GM23338 (cell line): Measurements from ENCODE around the gene APBA1. TPM values are rescaled to one million over a fixed set of nuclear protein-coding genes. Genes with fewer than 3 reads are reported as not detected.

ENCODE experiments used
- ATAC-seq: fragments of 200-7000 bp; cut with Tn5 transposase; 3 replicates; pipeline ENCODE4 v1.9.1; 2020
- DNase-seq: peaks from one replicate; pipeline ENCODE4 v3.0.0-alpha.2; 2015; ENCODE audit warnings: low spot score
- H2AFZ ChIP-seq: fragments of 200-600 bp; sonication (generic); 2 replicates; pipeline ENCODE4 v1.8.0; 2016; ENCODE audit warnings: antibody characterized with exemption, mild to moderate bottlenecking, moderate library complexity
- H3F3A ChIP-seq: fragments of 200-600 bp; sonication (generic); replicated peaks from 2 replicates; pipeline ENCODE4 v1.8.0; 2017; ENCODE audit warnings: antibody characterized with exemption, mixed run types, low read depth
- H3K27ac ChIP-seq: fragments of 200-600 bp; sonication (generic); 2 replicates; pipeline ENCODE4 v1.6.1; 2016; ENCODE audit warnings: low read depth
- H3K27me3 ChIP-seq: fragments of 200-600 bp; sonication (generic); 2 replicates; pipeline ENCODE4 v1.8.0; 2016; ENCODE audit warnings: mild to moderate bottlenecking, mixed run types, moderate library complexity; ENCODE audit not compliant: insufficient read depth
- H3K36me3 ChIP-seq: fragments of 200-600 bp; sonication (generic); 2 replicates; pipeline ENCODE4 v1.8.0; 2016; ENCODE audit warnings: mild to moderate bottlenecking; ENCODE audit not compliant: insufficient read depth
- H3K4me1 ChIP-seq: fragments of 200-600 bp; sonication (generic); 2 replicates; pipeline ENCODE4 v1.8.0; 2016; ENCODE audit warnings: mild to moderate bottlenecking, moderate library complexity; ENCODE audit not compliant: insufficient read depth
- H3K4me2 ChIP-seq: fragments of 200-600 bp; sonication (generic); 2 replicates; pipeline ENCODE4 v1.7.1; 2017; ENCODE audit warnings: mixed run types
- H3K4me3 ChIP-seq: fragments of 200-600 bp; sonication (generic); 2 replicates; pipeline ENCODE4 v1.6.1; 2016; ENCODE audit warnings: mixed run types
- H3K79me2 ChIP-seq: fragments of 200-600 bp; sonication (generic); replicated peaks from 2 replicates; pipeline ENCODE4 v1.8.0; 2017; ENCODE audit warnings: mild to moderate bottlenecking; ENCODE audit not compliant: insufficient read depth
- H3K9me2 ChIP-seq: fragments of 200-600 bp; sonication (generic); 2 replicates; pipeline ENCODE4 v1.8.0; 2017; ENCODE audit not compliant: insufficient read depth
- H4K20me1 ChIP-seq: fragments of 200-600 bp; sonication (generic); replicated peaks from 2 replicates; pipeline ENCODE4 v1.8.0; 2017; ENCODE audit warnings: mild to moderate bottlenecking; ENCODE audit not compliant: insufficient read depth
- H3K27ac Mint-ChIP-seq: 2 replicates; pipeline ENCODE4 v1.8.0; 2020; ENCODE audit warnings: inconsistent platforms, mild to moderate bottlenecking, moderate library complexity, mixed read lengths
- H3K27me3 Mint-ChIP-seq: 3 replicates; pipeline ENCODE4 v1.8.0; 2022; ENCODE audit warnings: low read depth, mild to moderate bottlenecking, moderate library complexity, mixed read lengths, inconsistent platforms; ENCODE audit not compliant: insufficient read depth, poor library complexity
- H3K36me3 Mint-ChIP-seq: 3 replicates; pipeline ENCODE4 v1.8.0; 2021; ENCODE audit warnings: low read depth, mild to moderate bottlenecking, inconsistent platforms, moderate library complexity, mixed read lengths
- H3K4me1 Mint-ChIP-seq: 3 replicates; pipeline ENCODE4 v1.8.0; 2020; ENCODE audit warnings: mild to moderate bottlenecking, inconsistent platforms, mixed read lengths
- H3K4me3 Mint-ChIP-seq: 3 replicates; pipeline ENCODE4 v1.8.0; 2021; ENCODE audit warnings: moderate library complexity, mild to moderate bottlenecking, inconsistent platforms, mixed read lengths
- H3K9me3 Mint-ChIP-seq: 3 replicates; pipeline ENCODE4 v1.8.0; 2020; ENCODE audit warnings: moderate library complexity, mild to moderate bottlenecking, inconsistent platforms, mixed read lengths
- CTCF ChIP-seq, 2 experiments: fragments of 200-600 bp in 1 of 2; sonication (generic) in 1 of 2; conservative IDR thresholded peaks; 2 replicates each; pipeline versions ENCODE4 v1.5.1 to v1.6.1; 2016 to 2017; ENCODE audit warnings: antibody characterized with exemption in 2 of 2, low read depth in 2 of 2, mild to moderate bottlenecking in 2 of 2, moderate library complexity in 1 of 2
- NANOG ChIP-seq: IDR thresholded peaks from 2 replicates; pipeline ENCODE4 v1.6.1; 2016; ENCODE audit warnings: antibody characterized with exemption, borderline replicate concordance
- polyA plus RNA-seq: library from polyadenylated mRNA; unstranded; fragments of >200 nt; fragmentation: Nextera tagmentation; extraction: Ambion mirVana; gene quantifications from 2 replicates; pipeline ENCODE4 v1.2.1, GENCODE V29; 2016
- total RNA-seq: library from RNA; depleted of rRNA; stranded (reverse); fragments of >200 nt; shearing (Covaris generic); gene quantifications from 2 replicates; pipeline ENCODE4 v1.2.3, GENCODE V29; 2014
- TF ChIP-seq, protein P1 (sequence below): fragments of 250-450 bp; sonication (Bioruptor Pico); IDR thresholded peaks from 2 replicates; pipeline ENCODE4 v1.5.0; 2020; ENCODE audit warnings: mild to moderate bottlenecking, moderate library complexity
- TF ChIP-seq, protein P2 (sequence below): IDR thresholded peaks from 2 replicates; pipeline ENCODE4 v1.6.1; 2016; ENCODE audit warnings: antibody characterized with exemption

APBA1 gene
- total and polyA plus RNA-seq, 2 experiments from 2014 or later = 0.26 to 1.0 TPM

DNA sequence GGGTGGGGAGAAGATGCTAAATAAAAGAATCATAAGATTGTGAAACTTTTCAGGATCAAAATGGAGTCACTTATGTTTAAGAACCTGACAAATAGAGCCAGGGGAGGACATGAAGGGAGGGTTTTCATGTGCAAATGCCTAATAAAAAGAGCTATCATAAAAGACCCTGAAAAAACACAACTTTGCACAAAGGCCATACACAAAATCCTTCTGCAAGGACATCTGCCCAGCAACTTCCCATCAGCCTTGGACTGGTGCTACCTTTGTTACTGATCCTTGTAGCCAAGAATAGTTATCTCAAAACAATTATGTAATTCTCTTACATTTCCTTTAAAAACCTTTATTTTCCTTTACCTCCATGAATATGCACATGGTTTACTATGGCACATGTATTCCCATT lies 63.0 kb downstream of the APBA1 start (continued):
- TF ChIP-seq, protein P1, sequence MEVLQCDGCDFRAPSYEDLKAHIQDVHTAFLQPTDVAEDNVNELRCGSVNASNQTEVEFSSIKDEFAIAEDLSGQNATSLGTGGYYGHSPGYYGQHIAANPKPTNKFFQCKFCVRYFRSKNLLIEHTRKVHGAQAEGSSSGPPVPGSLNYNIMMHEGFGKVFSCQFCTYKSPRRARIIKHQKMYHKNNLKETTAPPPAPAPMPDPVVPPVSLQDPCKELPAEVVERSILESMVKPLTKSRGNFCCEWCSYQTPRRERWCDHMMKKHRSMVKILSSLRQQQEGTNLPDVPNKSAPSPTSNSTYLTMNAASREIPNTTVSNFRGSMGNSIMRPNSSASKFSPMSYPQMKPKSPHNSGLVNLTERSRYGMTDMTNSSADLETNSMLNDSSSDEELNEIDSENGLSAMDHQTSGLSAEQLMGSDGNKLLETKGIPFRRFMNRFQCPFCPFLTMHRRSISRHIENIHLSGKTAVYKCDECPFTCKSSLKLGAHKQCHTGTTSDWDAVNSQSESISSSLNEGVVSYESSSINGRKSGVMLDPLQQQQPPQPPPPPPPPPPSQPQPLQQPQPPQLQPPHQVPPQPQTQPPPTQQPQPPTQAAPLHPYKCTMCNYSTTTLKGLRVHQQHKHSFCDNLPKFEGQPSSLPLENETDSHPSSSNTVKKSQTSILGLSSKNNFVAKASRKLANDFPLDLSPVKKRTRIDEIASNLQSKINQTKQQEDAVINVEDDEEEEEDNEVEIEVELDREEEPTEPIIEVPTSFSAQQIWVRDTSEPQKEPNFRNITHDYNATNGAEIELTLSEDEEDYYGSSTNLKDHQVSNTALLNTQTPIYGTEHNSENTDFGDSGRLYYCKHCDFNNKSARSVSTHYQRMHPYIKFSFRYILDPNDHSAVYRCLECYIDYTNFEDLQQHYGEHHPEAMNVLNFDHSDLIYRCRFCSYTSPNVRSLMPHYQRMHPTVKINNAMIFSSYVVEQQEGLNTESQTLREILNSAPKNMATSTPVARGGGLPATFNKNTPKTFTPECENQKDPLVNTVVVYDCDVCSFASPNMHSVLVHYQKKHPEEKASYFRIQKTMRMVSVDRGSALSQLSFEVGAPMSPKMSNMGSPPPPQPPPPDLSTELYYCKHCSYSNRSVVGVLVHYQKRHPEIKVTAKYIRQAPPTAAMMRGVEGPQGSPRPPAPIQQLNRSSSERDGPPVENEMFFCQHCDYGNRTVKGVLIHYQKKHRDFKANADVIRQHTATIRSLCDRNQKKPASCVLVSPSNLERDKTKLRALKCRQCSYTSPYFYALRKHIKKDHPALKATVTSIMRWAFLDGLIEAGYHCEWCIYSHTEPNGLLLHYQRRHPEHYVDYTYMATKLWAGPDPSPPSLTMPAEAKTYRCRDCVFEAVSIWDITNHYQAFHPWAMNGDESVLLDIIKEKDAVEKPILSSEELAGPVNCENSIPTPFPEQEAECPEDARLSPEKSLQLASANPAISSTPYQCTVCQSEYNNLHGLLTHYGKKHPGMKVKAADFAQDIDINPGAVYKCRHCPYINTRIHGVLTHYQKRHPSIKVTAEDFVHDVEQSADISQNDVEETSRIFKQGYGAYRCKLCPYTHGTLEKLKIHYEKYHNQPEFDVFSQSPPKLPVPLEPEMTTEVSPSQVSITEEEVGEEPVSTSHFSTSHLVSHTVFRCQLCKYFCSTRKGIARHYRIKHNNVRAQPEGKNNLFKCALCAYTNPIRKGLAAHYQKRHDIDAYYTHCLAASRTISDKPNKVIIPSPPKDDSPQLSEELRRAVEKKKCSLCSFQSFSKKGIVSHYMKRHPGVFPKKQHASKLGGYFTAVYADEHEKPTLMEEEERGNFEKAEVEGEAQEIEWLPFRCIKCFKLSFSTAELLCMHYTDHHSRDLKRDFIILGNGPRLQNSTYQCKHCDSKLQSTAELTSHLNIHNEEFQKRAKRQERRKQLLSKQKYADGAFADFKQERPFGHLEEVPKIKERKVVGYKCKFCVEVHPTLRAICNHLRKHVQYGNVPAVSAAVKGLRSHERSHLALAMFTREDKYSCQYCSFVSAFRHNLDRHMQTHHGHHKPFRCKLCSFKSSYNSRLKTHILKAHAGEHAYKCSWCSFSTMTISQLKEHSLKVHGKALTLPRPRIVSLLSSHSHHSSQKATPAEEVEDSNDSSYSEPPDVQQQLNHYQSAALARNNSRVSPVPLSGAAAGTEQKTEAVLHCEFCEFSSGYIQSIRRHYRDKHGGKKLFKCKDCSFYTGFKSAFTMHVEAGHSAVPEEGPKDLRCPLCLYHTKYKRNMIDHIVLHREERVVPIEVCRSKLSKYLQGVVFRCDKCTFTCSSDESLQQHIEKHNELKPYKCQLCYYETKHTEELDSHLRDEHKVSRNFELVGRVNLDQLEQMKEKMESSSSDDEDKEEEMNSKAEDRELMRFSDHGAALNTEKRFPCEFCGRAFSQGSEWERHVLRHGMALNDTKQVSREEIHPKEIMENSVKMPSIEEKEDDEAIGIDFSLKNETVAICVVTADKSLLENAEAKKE = no peak
- no peak for TF ChIP-seq NANOG
- TF ChIP-seq, protein P2, sequence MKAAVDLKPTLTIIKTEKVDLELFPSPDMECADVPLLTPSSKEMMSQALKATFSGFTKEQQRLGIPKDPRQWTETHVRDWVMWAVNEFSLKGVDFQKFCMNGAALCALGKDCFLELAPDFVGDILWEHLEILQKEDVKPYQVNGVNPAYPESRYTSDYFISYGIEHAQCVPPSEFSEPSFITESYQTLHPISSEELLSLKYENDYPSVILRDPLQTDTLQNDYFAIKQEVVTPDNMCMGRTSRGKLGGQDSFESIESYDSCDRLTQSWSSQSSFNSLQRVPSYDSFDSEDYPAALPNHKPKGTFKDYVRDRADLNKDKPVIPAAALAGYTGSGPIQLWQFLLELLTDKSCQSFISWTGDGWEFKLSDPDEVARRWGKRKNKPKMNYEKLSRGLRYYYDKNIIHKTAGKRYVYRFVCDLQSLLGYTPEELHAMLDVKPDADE = no peak

GRCh38 chr9:69606089-69606488 lies 66.1 kb downstream of the APBA1 start:
- Mint-ChIP-seq H3K27me3 (no peaks in the 10 kb centered on the region), H3K36me3 (no peaks in the 10 kb centered on the region)
- H3K27ac ChIP-seq = no peak overlapping the region
- TF ChIP-seq, protein P1 = no peak
- no peak for TF ChIP-seq CTCF (conservative IDR thresholded peaks at IDR 0.05; ENCODE audit: low read depth in 2 of 2)
- no peak for TF ChIP-seq NANOG
- TF ChIP-seq, protein P2 = no peak

More at GRCh38 chr9:69606089-69606488, 66.1 kb downstream of the APBA1 start:
- no peak overlapping the region for H3K27ac Mint-ChIP-seq
- H3K4me1 Mint-ChIP-seq = peaks cover 11% of the 10 kb centered on the region
- no peak for DNase-seq
- Histone ChIP-seq H2AFZ (no peak overlapping the region), H4K20me1 (no peaks in the 10 kb centered on the region), H3K79me2 (no peaks in the 10 kb centered on the region), H3F3A (no peaks in the 10 kb centered on the region), H3K4me2 (no peak overlapping the region), H3K4me1 (peaks cover 8% of the 10 kb centered on the region), H3K27me3 (no peaks in the 10 kb centered on the region), H3K4me3 (no peak overlapping the region), H3K36me3 (no peaks in the 10 kb centered on the region), H3K9me2 (no peaks in the 10 kb centered on the region)
- no peak overlapping the region for H3K4me3 Mint-ChIP-seq
- H3K9me3 Mint-ChIP-seq = no peaks in the 10 kb centered on the region
- ATAC-seq = no peak
